OCI-LY1 (cell line): Measurements from ENCODE around the gene GALNT16.

Experiments used
- CTCF ChIP-seq: fragments of 200-600 bp; sonication (generic), shearing (Covaris generic); IDR thresholded peaks from 2 replicates; pipeline ENCODE4 v1.5.1; 2017; ENCODE audit warnings: mild to moderate bottlenecking, antibody characterized with exemption, low read length, moderate library complexity, mixed read lengths
- EZH2 ChIP-seq: fragments of 200-600 bp; sonication (generic), shearing (Covaris generic); IDR thresholded peaks from 2 replicates; pipeline ENCODE4 v1.8.0; 2017; ENCODE audit warnings: borderline replicate concordance, mixed run types, mild to moderate bottlenecking, antibody characterized with exemption, low read length, moderate library complexity, mixed read lengths

GRCh38 chr14:69291891-69292561 is 32.1 kb downstream of the GALNT16 start:
- TF ChIP-seq CTCF, result no peak
- no peak for TF ChIP-seq EZH2
